Stomach (tissue), 4 donors: ENCODE results near the gene NXN.
A peak's percentile ranks its signal among the peaks of the same experiment; 100 is the strongest.

ENCODE experiments used
- CTCF ChIP-seq, 7 experiments: fragments of 450-650 bp in 4 of 7; fragments of 200-600 bp in 3 of 7; sonication (generic) in 3 of 7; IDR thresholded peaks; one replicate each; pipeline ENCODE4 v1.5.1; 2016 to 2019; ENCODE audit warnings: antibody characterized with exemption in 7 of 7, control low read depth in 2 of 7, mild to moderate bottlenecking in 1 of 7
- EP300 ChIP-seq: sonication (generic); formaldehyde crosslinking; IDR thresholded peaks from one replicate; pipeline ENCODE4 v1.6.1; 2017; ENCODE audit warnings: antibody characterized with exemption
- POLR2A ChIP-seq, 4 donors: fragments of 450-650 bp; IDR thresholded peaks; one replicate each; pipeline ENCODE4 v1.6.1; 2016; ENCODE audit warnings: antibody characterized with exemption in 4 of 4, control low read depth in 2 of 4, mild to moderate bottlenecking in 1 of 4, moderate library complexity in 1 of 4

- TF ChIP-seq POLR2A (IDR thresholded peaks at IDR 0.05) (peak in 1 of 4 donors; percentile 31), CTCF (IDR thresholded peaks at IDR 0.05) (no peak), EP300 (no peak)
Measured at GRCh38 chr17:752620-753219, 226.9 kb downstream of the NXN start.
